ENCODE results near the gene RNASE11. TPM values are rescaled to one million over a fixed set of nuclear protein-coding genes. Genes with fewer than 3 reads are reported as not detected.
"Not testable (repeated sequence)": the region's sequence is repeated elsewhere in the genome, so short reads cannot be mapped to it uniquely, and the experiment has no call there.

The RNASE11 gene
- total RNA-seq, result not detected
- long read RNA-seq, result 0 reads

GRCh38 chr14:20587489-20588154 is at the start of gene RNASE11:
Gene RNASE11 (minus strand): TSS chr14:20588001.
- DNase-seq, result no peak
- no peak for ATAC-seq (ENCODE audit: poor library complexity)
- intact Hi-C loops (cut with DNase I), result no loop called here

GRCh38 chr14:20632831-20633691 is 45.3 kb upstream of the RNASE11 start:
- DNase-seq, result no peak
- intact Hi-C loops (cut with DNase I), result no loop called here
- ATAC-seq (ENCODE audit: poor library complexity), result peak; percentile 77

- intact Hi-C loops (cut with DNase I), result no loop called here
- ATAC-seq (ENCODE audit: poor library complexity), result no peak
Observed at GRCh38 chr14:20632448-20632830, 44.6 kb upstream of the RNASE11 start.

DNA sequence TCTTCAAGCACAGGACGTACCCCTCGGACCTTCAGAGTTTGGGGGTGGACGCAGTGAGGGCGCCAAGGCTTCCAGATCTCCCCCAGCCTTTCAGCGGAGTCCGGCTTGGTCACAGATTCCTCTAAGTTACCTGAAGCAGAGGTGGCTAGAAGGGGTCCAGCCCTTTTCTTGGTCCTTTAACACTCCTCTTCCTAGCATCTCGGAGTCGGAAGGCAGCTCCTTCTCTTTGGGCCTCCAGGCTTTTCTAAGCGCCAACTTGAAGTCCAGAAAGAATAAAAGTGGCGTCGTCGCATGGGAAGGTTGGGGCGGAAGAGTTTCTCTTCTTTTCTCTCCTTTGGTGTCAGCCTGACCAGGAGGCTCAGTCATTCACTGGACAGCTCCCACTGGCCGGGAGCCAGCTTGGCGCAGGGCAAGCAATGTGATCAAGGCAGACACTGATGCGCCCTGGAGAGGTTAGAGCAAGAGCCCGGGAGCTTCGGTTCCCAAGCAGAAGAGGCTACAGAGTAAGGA is 44.1 kb upstream of the RNASE11 start:
- ATAC-seq (ENCODE audit: poor library complexity), result peak; percentile 88
- peak; percentile 81 for DNase-seq
- intact Hi-C loops (cut with DNase I), result no loop called here

More at GRCh38 chr14:20632448-20632830, 44.6 kb upstream of the RNASE11 start:
- DNase-seq, result no peak

DNA sequence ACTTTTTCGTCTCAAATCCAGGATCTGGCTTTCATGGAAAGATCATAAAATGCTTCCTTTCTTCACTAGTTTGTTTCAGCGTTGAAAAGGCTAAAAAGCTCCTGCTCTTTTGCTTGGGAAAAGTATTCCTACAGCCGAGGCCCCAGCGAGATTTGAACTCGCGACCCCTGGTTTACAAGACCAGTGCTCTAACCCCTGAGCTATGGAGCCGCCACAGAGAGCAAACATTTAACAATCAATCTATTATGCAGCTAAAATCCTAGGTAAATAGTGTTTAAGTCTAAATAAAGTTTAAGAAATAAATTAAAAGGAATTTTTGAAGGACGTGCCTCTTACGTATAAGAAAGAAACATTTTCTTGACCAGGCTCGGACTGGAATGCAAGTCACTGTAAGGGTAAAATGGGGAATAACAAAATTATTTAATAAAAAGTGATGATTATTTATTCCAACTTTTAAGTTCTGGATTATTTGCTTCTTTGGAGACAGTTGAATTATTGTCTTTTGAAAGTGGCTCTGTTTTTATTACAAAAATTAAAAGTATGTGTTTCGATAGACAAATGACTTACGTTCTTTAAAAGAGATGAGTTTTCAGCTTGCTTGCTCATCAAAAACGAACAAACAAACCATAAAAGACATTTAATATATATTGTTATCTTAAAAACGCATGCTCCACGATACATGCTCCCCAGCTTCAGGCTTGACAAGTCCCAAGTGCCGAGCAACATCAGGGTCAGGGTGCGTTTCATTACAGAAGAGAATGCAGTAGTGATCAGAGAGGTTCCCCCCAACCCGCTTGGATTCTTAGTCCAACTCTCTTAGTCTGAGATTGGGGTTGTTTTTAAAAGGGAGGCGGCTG is 43.5 kb upstream of the RNASE11 start:
- ATAC-seq (ENCODE audit: poor library complexity) (peak; percentile 66), DNase-seq (no peak)
- intact Hi-C loops (cut with DNase I), result no loop called here

- DNase-seq (no peak), ATAC-seq (ENCODE audit: poor library complexity) (peak; percentile 25)
- intact Hi-C loops (cut with DNase I), result no loop called here
Observed at GRCh38 chr14:20630340-20631022, 42.7 kb upstream of the RNASE11 start.

DNA sequence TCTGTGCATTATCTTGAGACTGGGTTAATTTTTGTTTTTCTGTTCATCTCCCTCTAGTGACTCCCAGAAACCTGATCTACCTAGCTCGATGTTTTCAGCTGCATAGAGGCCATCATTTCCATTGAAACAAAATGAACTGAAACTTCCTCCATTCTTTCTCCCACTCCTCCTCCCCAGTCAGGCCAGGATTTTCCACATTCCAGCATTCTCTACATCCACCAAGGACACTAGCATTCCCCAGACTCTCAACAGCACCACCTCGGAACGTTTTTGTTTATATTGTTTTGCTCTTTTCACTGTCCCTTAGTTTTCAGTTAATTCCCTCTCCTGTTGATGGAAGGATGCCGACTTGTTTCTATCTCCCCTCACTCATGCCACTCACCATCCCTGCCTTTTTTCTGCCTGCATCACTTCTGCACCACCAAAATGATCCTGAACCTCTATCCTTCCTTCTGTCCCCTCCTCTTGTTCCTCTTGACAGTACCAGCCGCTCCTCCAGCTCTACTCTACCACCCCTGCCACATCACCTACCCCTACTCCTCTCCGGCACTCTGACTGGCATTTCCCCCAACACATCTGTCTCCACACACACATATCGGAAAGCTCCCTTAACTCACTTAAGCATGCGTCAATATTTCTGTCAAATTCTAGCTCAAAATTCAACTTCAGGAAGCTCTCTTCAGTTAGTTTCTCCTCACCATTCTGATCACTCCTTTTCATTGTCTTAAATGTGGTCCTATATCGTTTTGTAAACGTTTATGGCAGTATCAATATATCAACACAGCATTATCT is 40.5 kb upstream of the RNASE11 start:
- ATAC-seq (ENCODE audit: poor library complexity), result no peak
- intact Hi-C loops (cut with DNase I), result no loop called here
- DNase-seq, result no peak

DNA sequence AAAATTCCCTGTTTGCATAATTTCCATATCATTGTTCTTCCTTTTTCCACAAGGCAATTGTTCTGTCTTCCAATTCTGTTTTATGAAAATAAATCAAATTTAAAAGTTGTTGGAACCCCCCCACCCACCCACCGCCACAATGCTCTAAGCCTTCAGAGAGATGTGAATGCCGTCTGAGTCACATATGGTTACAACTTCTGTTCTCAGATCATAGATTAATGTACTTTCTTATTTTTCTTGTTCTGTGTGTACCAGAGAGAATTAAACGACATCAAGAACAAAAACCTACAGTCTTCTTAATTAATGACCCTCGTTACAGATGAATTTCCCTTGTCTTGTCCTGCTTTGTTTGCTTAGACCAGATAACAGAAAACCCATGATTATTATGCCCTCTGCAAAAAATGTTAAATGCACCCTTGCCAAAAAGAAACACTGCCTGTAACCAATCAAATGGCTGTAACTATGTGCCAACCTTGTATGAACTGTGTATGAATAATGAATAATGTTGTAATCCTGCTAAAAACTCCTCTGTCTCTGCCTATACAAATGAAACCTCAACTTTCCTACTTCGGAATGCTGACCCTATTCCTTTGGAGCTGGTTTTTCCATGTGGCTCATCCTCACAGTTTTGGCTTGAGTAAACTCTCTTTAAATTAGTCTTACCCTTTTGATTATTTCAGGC is 39.7 kb upstream of the RNASE11 start:
- intact Hi-C loops (cut with DNase I), result no loop called here
- ATAC-seq (ENCODE audit: poor library complexity), result no peak
- no peak for DNase-seq

GRCh38 chr14:20626274-20626673 is 38.5 kb upstream of the RNASE11 start:
- ATAC-seq (ENCODE audit: poor library complexity) (no peak), DNase-seq (no peak)
- intact Hi-C loops (cut with DNase I), result no loop called here

GRCh38 chr14:20624495-20625070 is 36.8 kb upstream of the RNASE11 start:
- DNase-seq, result peak; percentile 73
- intact Hi-C loops (cut with DNase I), result no loop called here
- ATAC-seq (ENCODE audit: poor library complexity), result peak; percentile 71

- ATAC-seq (ENCODE audit: poor library complexity) (no peak), DNase-seq (no peak)
- intact Hi-C loops (cut with DNase I), result no loop called here
Observed at GRCh38 chr14:20623798-20624197, 36.0 kb upstream of the RNASE11 start.

GRCh38 chr14:20622816-20623291 is 35.1 kb upstream of the RNASE11 start:
- no peak for DNase-seq
- intact Hi-C loops (cut with DNase I), result no loop called here
- no peak for ATAC-seq (ENCODE audit: poor library complexity)

DNA sequence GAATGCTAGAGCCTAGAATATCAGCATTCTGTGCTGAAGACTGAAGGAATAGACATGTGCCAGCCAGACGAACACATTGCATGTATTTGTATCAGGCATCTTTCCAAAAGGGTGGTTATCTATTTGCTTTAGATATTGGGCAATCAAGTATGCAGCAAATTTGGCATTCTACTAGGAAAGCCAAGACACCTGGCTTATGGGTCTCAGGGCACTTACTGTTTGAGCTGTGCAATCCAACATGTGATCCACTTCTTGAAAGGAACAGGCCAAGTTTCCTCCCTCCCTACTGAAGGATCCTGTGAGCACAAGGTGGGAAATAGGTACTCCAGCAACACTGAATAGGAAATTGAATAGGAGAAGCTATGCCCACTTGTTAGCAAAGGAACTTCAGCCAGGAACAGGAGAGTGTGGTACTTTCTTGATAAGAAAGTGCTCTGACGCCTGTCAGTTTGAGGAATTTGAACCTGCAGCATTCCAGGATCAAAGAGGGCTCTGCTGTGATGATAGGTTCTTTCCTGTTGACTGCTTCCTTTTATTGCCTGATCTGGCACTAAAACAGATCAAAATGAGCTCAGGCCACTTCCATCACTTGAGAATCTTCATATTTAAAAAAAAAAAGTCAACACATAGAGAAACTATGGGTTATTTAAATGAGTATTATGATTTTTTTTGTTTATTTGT is 33.1 kb upstream of the RNASE11 start:
- DNase-seq (no peak), ATAC-seq (ENCODE audit: poor library complexity) (no peak)
- intact Hi-C loops (cut with DNase I), result no loop called here

- intact Hi-C loops (cut with DNase I); ATAC-seq (ENCODE audit: poor library complexity); DNase-seq: not testable (repeated sequence)
Observed at GRCh38 chr14:20619688-20620087, 31.9 kb upstream of the RNASE11 start.

- intact Hi-C loops (cut with DNase I), result no loop called here
Observed at GRCh38 chr14:20618271-20618749, 30.5 kb upstream of the RNASE11 start.

More at GRCh38 chr14:20618271-20618749, 30.5 kb upstream of the RNASE11 start:
- ATAC-seq (ENCODE audit: poor library complexity), result no peak
- no peak for DNase-seq

Data from Right ventricle myocardium superior (tissue), 1 donor.